Gastroesophageal sphincter (tissue), 3 donors: Measurements from ENCODE around the gene ZKSCAN4.

Experiments used
- EP300 ChIP-seq: sonication (generic); formaldehyde crosslinking; IDR thresholded peaks from one replicate; pipeline ENCODE4 v1.6.1; 2017; ENCODE audit warnings: antibody characterized with exemption, mild to moderate bottlenecking
- TF ChIP-seq, protein P1 (sequence below), 4 experiments: fragments of 200-600 bp in 2 of 4; fragments of 450-650 bp in 2 of 4; sonication (generic) in 1 of 4; IDR thresholded peaks; one replicate each; pipeline ENCODE4 v1.5.1; 2017 to 2019; ENCODE audit warnings: antibody characterized with exemption in 4 of 4, mild to moderate bottlenecking in 2 of 4, moderate library complexity in 2 of 4

DNA sequence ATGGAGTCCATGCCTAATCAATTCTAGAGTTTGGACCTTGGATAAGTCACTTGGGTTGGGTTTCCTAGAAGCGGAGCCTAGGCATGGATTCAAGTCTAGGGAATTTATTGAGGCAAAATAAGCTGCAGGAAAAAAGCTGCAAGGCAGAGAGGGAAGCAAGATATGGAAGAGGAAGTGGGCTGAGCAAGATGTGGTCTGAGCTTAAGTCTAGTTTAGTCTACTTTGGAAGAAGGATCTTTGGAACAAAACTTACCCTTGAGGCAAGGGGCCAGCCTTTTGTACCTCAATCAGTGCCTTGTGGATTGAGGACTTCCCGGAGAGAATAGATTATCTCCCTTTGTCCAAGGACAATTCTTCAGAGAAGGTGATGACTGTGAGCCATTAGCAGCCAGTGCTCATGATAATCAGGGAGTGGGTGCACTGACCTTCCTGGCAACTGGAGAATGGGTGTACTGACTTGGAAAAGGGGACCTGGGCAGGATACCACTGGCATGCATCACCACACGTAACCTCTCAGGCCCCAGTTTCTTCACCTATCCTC lies 16.1 kb downstream of the ZKSCAN4 start:
- TF ChIP-seq, protein P1, sequence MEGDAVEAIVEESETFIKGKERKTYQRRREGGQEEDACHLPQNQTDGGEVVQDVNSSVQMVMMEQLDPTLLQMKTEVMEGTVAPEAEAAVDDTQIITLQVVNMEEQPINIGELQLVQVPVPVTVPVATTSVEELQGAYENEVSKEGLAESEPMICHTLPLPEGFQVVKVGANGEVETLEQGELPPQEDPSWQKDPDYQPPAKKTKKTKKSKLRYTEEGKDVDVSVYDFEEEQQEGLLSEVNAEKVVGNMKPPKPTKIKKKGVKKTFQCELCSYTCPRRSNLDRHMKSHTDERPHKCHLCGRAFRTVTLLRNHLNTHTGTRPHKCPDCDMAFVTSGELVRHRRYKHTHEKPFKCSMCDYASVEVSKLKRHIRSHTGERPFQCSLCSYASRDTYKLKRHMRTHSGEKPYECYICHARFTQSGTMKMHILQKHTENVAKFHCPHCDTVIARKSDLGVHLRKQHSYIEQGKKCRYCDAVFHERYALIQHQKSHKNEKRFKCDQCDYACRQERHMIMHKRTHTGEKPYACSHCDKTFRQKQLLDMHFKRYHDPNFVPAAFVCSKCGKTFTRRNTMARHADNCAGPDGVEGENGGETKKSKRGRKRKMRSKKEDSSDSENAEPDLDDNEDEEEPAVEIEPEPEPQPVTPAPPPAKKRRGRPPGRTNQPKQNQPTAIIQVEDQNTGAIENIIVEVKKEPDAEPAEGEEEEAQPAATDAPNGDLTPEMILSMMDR (IDR thresholded peaks at IDR 0.05) = no peak
- TF ChIP-seq EP300 = no peak
